Measurements from ENCODE around the gene PPP3CA.
"Not testable (repeated sequence)": the region's sequence is repeated elsewhere in the genome, so short reads cannot be mapped to it uniquely, and the experiment has no call there.

GRCh38 chr4:101128898-101129297, 218.4 kb downstream of the PPP3CA start:
- TF ChIP-seq, protein P1, sequence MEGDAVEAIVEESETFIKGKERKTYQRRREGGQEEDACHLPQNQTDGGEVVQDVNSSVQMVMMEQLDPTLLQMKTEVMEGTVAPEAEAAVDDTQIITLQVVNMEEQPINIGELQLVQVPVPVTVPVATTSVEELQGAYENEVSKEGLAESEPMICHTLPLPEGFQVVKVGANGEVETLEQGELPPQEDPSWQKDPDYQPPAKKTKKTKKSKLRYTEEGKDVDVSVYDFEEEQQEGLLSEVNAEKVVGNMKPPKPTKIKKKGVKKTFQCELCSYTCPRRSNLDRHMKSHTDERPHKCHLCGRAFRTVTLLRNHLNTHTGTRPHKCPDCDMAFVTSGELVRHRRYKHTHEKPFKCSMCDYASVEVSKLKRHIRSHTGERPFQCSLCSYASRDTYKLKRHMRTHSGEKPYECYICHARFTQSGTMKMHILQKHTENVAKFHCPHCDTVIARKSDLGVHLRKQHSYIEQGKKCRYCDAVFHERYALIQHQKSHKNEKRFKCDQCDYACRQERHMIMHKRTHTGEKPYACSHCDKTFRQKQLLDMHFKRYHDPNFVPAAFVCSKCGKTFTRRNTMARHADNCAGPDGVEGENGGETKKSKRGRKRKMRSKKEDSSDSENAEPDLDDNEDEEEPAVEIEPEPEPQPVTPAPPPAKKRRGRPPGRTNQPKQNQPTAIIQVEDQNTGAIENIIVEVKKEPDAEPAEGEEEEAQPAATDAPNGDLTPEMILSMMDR (IDR thresholded peaks at IDR 0.05): not testable (repeated sequence)
- not testable (repeated sequence) for TF ChIP-seq POLR2A (IDR thresholded peaks at IDR 0.05)

All from right lobe of liver (tissue), 4 donors.